ENCODE results near the gene CASP8. TPM values are rescaled to one million over a fixed set of nuclear protein-coding genes. Genes with fewer than 3 reads are reported as not detected.

The CASP8 gene
- total and polyA plus RNA-seq, 2 donors (not counting 1 experiment from before 2014, with no cell fraction given): 76.7 to 120 TPM

DNA sequence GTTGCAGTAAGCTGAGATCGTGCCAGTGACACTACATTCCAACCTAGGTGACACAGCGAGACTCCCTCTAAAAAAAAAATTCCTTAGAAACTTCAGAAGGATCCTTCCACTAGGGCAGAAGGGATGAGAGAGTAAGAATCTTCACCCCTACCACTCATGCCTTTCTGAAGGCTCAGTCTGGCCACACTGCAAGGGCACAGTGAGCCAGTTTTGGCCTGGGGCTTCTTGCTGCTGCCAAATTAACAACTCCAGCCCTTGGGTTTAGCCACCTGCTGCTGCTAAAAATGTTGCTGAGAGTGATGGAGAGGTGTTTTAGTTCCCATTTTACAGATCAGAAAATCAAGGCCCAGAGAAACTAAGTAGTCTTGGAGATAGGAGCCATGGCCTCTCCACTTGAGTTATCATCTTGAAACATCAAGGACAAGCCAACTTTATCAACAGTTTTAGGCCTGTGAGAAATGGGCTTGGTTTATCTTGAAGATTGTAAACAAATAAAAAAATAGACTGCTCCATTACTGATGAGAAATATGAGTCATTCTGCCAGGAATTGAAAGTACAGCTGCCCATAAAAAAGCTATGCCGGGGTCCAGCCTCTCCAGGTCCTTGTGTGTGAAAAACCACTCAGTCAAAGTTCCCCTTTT is 31.9 kb upstream of the CASP8 start:
- ATAC-seq (ENCODE audit: low read depth) (no peak), DNase-seq (no peak)
- H4K20me1 ChIP-seq (ENCODE audit: control insufficient read depth, insufficient read depth, low read length, poor library complexity, severe bottlenecking): no peaks in the 10 kb centered on the region
- H3K9me3 ChIP-seq (ENCODE audit: control extremely low read depth in 1 of 3, control insufficient read depth in 2 of 3, insufficient read depth in 1 of 3, low read length in 2 of 3): no peaks in the 10 kb centered on the region
- H3K79me2 ChIP-seq (ENCODE audit: control insufficient read depth, insufficient read depth, low read length): no peaks in the 10 kb centered on the region
- no peak overlapping the region for H3K27ac ChIP-seq (ENCODE audit: low read length in 2 of 2)
- WGBS (ENCODE audit: insufficient coverage): no CpG with 5 or more reads among the region's 3 CpGs
- no peaks in the 10 kb centered on the region for H3K36me3 ChIP-seq (replicated peaks in 1 of 2; ENCODE audit: control extremely low read depth in 1 of 2, control insufficient read depth in 1 of 2, extremely low read depth in 1 of 2, insufficient read depth in 2 of 2, low read length in 1 of 2)
- H3K9ac ChIP-seq (ENCODE audit: low read length): no peak overlapping the region
- no peak overlapping the region for H3K4me3 ChIP-seq (ENCODE audit: control extremely low read depth in 1 of 5, extremely low read depth in 1 of 5, insufficient read depth in 1 of 5, low read depth in 2 of 5, low read length in 4 of 5)
- intact Hi-C loops (cut with micrococcal nuclease): no loop called here
- Mint-ChIP-seq H3K4me1 (peaks cover 34% of the 10 kb centered on the region), H3K9me3 (ENCODE audit: insufficient read depth) (no peaks in the 10 kb centered on the region), H3K4me3 (no peak overlapping the region), H3K27me3 (no peaks in the 10 kb centered on the region), H3K27ac (no peak overlapping the region)
- TF ChIP-seq EZH2 (IDR thresholded peaks at IDR 0.05; ENCODE audit: borderline replicate concordance, insufficient read depth, low read depth, low read length, poor library complexity, severe bottlenecking): no peak
- TF ChIP-seq, protein P1, sequence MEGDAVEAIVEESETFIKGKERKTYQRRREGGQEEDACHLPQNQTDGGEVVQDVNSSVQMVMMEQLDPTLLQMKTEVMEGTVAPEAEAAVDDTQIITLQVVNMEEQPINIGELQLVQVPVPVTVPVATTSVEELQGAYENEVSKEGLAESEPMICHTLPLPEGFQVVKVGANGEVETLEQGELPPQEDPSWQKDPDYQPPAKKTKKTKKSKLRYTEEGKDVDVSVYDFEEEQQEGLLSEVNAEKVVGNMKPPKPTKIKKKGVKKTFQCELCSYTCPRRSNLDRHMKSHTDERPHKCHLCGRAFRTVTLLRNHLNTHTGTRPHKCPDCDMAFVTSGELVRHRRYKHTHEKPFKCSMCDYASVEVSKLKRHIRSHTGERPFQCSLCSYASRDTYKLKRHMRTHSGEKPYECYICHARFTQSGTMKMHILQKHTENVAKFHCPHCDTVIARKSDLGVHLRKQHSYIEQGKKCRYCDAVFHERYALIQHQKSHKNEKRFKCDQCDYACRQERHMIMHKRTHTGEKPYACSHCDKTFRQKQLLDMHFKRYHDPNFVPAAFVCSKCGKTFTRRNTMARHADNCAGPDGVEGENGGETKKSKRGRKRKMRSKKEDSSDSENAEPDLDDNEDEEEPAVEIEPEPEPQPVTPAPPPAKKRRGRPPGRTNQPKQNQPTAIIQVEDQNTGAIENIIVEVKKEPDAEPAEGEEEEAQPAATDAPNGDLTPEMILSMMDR (IDR thresholded peaks at IDR 0.05): no peak
- H2AFZ ChIP-seq (ENCODE audit: insufficient read depth, low read depth, low read length, poor library complexity, severe bottlenecking): peak overlapping the region; percentile 53
- ChIA-PET CTCF (no interaction called here), POLR2A (no interaction called here)
- no peak overlapping the region for H3K4me2 ChIP-seq (replicated peaks; ENCODE audit: low read depth, low read length, poor library complexity, severe bottlenecking)
- peaks cover 14 to 30% of the 10 kb centered on the region in 2 donors for H3K4me1 ChIP-seq (ENCODE audit: control insufficient read depth in 2 of 2, insufficient read depth in 2 of 2, low read length in 2 of 2)
- no peaks in the 10 kb centered on the region for H3K27me3 ChIP-seq (replicated peaks in 1 of 4; ENCODE audit: control extremely low read depth in 1 of 4, control insufficient read depth in 3 of 4, insufficient read depth in 4 of 4, low read length in 3 of 4)

DNA sequence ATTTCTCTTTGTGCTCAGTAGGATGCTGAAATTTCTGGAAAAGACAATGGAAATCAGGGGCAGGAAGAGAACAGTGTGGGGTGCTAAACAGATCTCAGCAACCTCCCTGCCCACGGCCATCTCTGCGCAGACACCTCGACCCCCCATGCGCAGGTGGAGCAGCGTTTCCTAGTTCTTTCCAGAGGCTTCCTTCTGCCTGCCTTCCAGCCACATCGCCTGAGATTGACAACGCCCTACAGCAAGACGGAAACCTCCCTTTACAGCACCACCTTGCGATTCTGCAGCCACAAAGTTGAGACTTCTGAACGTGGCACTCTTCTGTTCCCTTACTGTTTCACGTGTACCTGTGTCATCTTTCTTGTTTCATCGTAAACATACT is 31.4 kb upstream of the CASP8 start:
- no peak for TF ChIP-seq EZH2 (IDR thresholded peaks at IDR 0.05; ENCODE audit: borderline replicate concordance, insufficient read depth, low read depth, low read length, poor library complexity, severe bottlenecking)
- TF ChIP-seq, protein P1 (IDR thresholded peaks at IDR 0.05): no peak
- Histone ChIP-seq H3K9me3 (ENCODE audit: control extremely low read depth in 1 of 3, control insufficient read depth in 2 of 3, insufficient read depth in 1 of 3, low read length in 2 of 3) (no peaks in the 10 kb centered on the region), H3K9ac (ENCODE audit: low read length) (no peak overlapping the region), H3K4me2 (replicated peaks; ENCODE audit: low read depth, low read length, poor library complexity, severe bottlenecking) (no peak overlapping the region), H3K79me2 (ENCODE audit: control insufficient read depth, insufficient read depth, low read length) (peaks cover 3% of the 10 kb centered on the region), H3K27ac (ENCODE audit: low read length in 2 of 2) (no peak overlapping the region), H4K20me1 (ENCODE audit: control insufficient read depth, insufficient read depth, low read length, poor library complexity, severe bottlenecking) (no peaks in the 10 kb centered on the region), H2AFZ (ENCODE audit: insufficient read depth, low read depth, low read length, poor library complexity, severe bottlenecking) (peak overlapping the region; percentile 53), H3K4me1 (ENCODE audit: control insufficient read depth in 2 of 2, insufficient read depth in 2 of 2, low read length in 2 of 2) (peaks cover 14 to 29% of the 10 kb centered on the region in 2 donors), H3K36me3 (replicated peaks in 1 of 2; ENCODE audit: control extremely low read depth in 1 of 2, control insufficient read depth in 1 of 2, extremely low read depth in 1 of 2, insufficient read depth in 2 of 2, low read length in 1 of 2) (no peaks in the 10 kb centered on the region), H3K27me3 (replicated peaks in 1 of 4; ENCODE audit: control extremely low read depth in 1 of 4, control insufficient read depth in 3 of 4, insufficient read depth in 4 of 4, low read length in 3 of 4) (no peaks in the 10 kb centered on the region), H3K4me3 (ENCODE audit: control extremely low read depth in 1 of 5, extremely low read depth in 1 of 5, insufficient read depth in 1 of 5, low read depth in 2 of 5, low read length in 4 of 5) (no peak overlapping the region)
- no peaks in the 10 kb centered on the region for H3K9me3 Mint-ChIP-seq (ENCODE audit: insufficient read depth)
- WGBS (ENCODE audit: insufficient coverage): 22% methylated on average over 11 of the region's 12 CpGs
- ATAC-seq (ENCODE audit: low read depth): no peak
- POLR2A ChIA-PET: no interaction called here
- H3K27me3 Mint-ChIP-seq: no peaks in the 10 kb centered on the region
- no peak overlapping the region for H3K4me3 Mint-ChIP-seq
- peaks cover 37% of the 10 kb centered on the region for H3K4me1 Mint-ChIP-seq
- peak overlapping the region; percentile 34 for H3K27ac Mint-ChIP-seq
- intact Hi-C loops (cut with micrococcal nuclease): no loop called here
- CTCF ChIA-PET: interaction anchor here (7.1 kb wide), 1 partner anchor 48 kb away, joined by 347 read pairs; the partner anchor contains the start of gene CASP10
- no peak for DNase-seq

Data from B cell (primary cell).